ENCODE results near the gene GULP1. TPM values are rescaled to one million over a fixed set of nuclear protein-coding genes. Genes with fewer than 3 reads are reported as not detected.

The GULP1 gene
- total RNA-seq, 1 experiment from 2014 or later: 75.1 TPM

- DNase-seq (ENCODE audit: low spot score): no peak
- H3K36me3 Mint-ChIP-seq: 0 out of 2 replicates have a peak, but pooled peaks cover 11% of the 10 kb centered on the region
- POLR2A ChIA-PET: interaction anchor here (0.5 to 3.1 kb wide), 4 partner anchors 12 to 758 kb away, joined by 3 to 25 read pairs (median 8); no protein-coding TSS in a partner anchor
- peak; percentile 10 for ATAC-seq
- H3K27ac Mint-ChIP-seq: peak overlapping the region; percentile 18
- CTCF ChIA-PET: interaction anchor here (0.5 to 3.0 kb wide), 8 partner anchors 12 to 711 kb away, joined by 3 to 17 read pairs (median 5); no protein-coding TSS in a partner anchor
- no peak for TF ChIP-seq SP1 (CRISPR knock-in tag; conservative IDR thresholded peaks at IDR 0.05)
- no peak for TF ChIP-seq TEAD1 (CRISPR knock-in tag; IDR thresholded peaks at IDR 0.05)
- TF ChIP-seq PRDM15 (CRISPR knock-in tag; IDR thresholded peaks at IDR 0.05): no peak
- no peak for TF ChIP-seq TEAD4 (CRISPR knock-in tag; IDR thresholded peaks at IDR 0.05)
- TF ChIP-seq ESRRA (CRISPR knock-in tag; IDR thresholded peaks at IDR 0.05; ENCODE audit: borderline replicate concordance): no peak
- TF ChIP-seq NR2C2 (CRISPR knock-in tag; IDR thresholded peaks at IDR 0.05): no peak
- TF ChIP-seq CTCF (IDR thresholded peaks at IDR 0.05): no peak
- no peak for TF ChIP-seq CREM (CRISPR knock-in tag; IDR thresholded peaks at IDR 0.05)
- no peak for TF ChIP-seq USF2 (CRISPR knock-in tag; IDR thresholded peaks at IDR 0.05)
- no peak for TF ChIP-seq OVOL2 (CRISPR knock-in tag; IDR thresholded peaks at IDR 0.05; ENCODE audit: borderline replicate concordance)
- no peak for TF ChIP-seq RELA (CRISPR knock-in tag; IDR thresholded peaks at IDR 0.05; ENCODE audit: borderline replicate concordance)
- no peak for TF ChIP-seq FOXJ3 (CRISPR knock-in tag; IDR thresholded peaks at IDR 0.05; ENCODE audit: borderline replicate concordance)
- TF ChIP-seq ZNF317 (CRISPR knock-in tag; IDR thresholded peaks at IDR 0.05; ENCODE audit: borderline replicate concordance, low read depth): no peak
- TF ChIP-seq TCF7 (CRISPR knock-in tag; IDR thresholded peaks at IDR 0.05; ENCODE audit: low read depth): no peak
- TF ChIP-seq MAX (CRISPR knock-in tag; IDR thresholded peaks at IDR 0.05): no peak
- TF ChIP-seq ZNF425 (CRISPR knock-in tag; conservative IDR thresholded peaks at IDR 0.05): no peak
- no peak for TF ChIP-seq GRHL2 (CRISPR knock-in tag; IDR thresholded peaks at IDR 0.05; ENCODE audit: insufficient replicate concordance, severe bottlenecking)
- TF ChIP-seq ZNF423 (CRISPR knock-in tag; IDR thresholded peaks at IDR 0.05): no peak
- H3K4me3 Mint-ChIP-seq: peak overlapping the region; percentile 89
- no peaks in the 10 kb centered on the region for H3K27me3 Mint-ChIP-seq (ENCODE audit: low read depth)
- 0 out of 2 replicates have a peak, but pooled peaks cover 9% of the 10 kb centered on the region for H3K9me3 Mint-ChIP-seq
- H3K4me1 Mint-ChIP-seq: peaks cover 37% of the 10 kb centered on the region
Observed at GRCh38 chr2:188291142-188291616, 495 bp upstream of the GULP1 start.

Measured in WTC11 (cell line).